HepG2 (cell line): ENCODE data around the gene GJC1. TPM values are rescaled to one million over a fixed set of nuclear protein-coding genes. Genes with fewer than 3 reads are reported as not detected.

Experiments
- FOXO1 ChIP-seq: sonication (generic); formaldehyde crosslinking; IDR thresholded peaks from 2 replicates; pipeline ENCODE4 v1.4.0; 2020; ENCODE audit warnings: missing genetic modification reagents
- MEIS2 ChIP-seq: sonication (generic); formaldehyde crosslinking; IDR thresholded peaks from 2 replicates; pipeline ENCODE4 v1.9.0; 2021; ENCODE audit warnings: mild to moderate bottlenecking, missing genetic modification reagents
- MZF1 ChIP-seq: sonication (generic); formaldehyde crosslinking; IDR thresholded peaks from 2 replicates; pipeline ENCODE4 v1.8.1; 2023; ENCODE audit warnings: mild to moderate bottlenecking, missing genetic modification reagents, borderline replicate concordance
- RAD21 ChIP-seq: fragments of 450-650 bp; formaldehyde crosslinking; IDR thresholded peaks from 2 replicates; pipeline ENCODE4 v1.5.0; 2020; ENCODE audit warnings: mild to moderate bottlenecking
- SUZ12 ChIP-seq: fragments of 150-350 bp; IDR thresholded peaks from 2 replicates; pipeline ENCODE4 v1.6.1; 2014; ENCODE audit warnings: low read depth, low read length
- ZNF263 ChIP-seq: sonication (generic); formaldehyde crosslinking; IDR thresholded peaks from 2 replicates; pipeline ENCODE4 v1.4.0; 2020; ENCODE audit warnings: missing genetic modification reagents
- ZNF510 ChIP-seq: sonication (generic); formaldehyde crosslinking; IDR thresholded peaks from 2 replicates; pipeline ENCODE4 v1.4.0; 2020; ENCODE audit warnings: low read depth, mild to moderate bottlenecking, missing genetic modification reagents
- ZNF556 ChIP-seq: sonication (generic); formaldehyde crosslinking; IDR thresholded peaks from 2 replicates; pipeline ENCODE4 v1.4.0; 2020; ENCODE audit warnings: mild to moderate bottlenecking, missing genetic modification reagents, borderline replicate concordance
- polyA plus RNA-seq, 8 experiments: library from polyadenylated mRNA; depleted of rRNA in 3 of 8; stranded (reverse) in 7 of 8; unstranded in 1 of 8; fragments of >200 nt; fragmentation: Illumina TruSeq in 4 of 8; extraction: Trizol in 4 of 8; gene quantifications; 2 replicates each; pipeline versions ENCODE4 v1.2.1 to v1.2.3, GENCODE V29; 2011 to 2016; ENCODE audit warnings: low read depth in 4 of 8, missing spikeins in 1 of 8, mixed read lengths in 1 of 8; ENCODE audit not compliant: insufficient read depth in 1 of 8
- total RNA-seq, 5 experiments: library from RNA; depleted of rRNA; stranded (reverse); fragments of >200 nt; fragmentation: Illumina TruSeq; extraction: Trizol; gene quantifications; 2 replicates each; pipeline ENCODE4 v1.2.3, GENCODE V29; 2016; ENCODE audit warnings: low read depth in 1 of 5
- TF ChIP-seq, protein P1 (sequence below), 2 experiments: fragments of 450-650 bp in 1 of 2; sonication (generic) in 1 of 2; formaldehyde crosslinking in 1 of 2; IDR thresholded peaks; 2 replicates each; pipeline versions ENCODE4 v1.6.1 to v1.8.0; 2016 to 2022; ENCODE audit warnings: antibody characterized with exemption in 1 of 2, mild to moderate bottlenecking in 1 of 2, missing genetic modification reagents in 1 of 2
- TF ChIP-seq, protein P2 (sequence below): sonication (generic); formaldehyde crosslinking; IDR thresholded peaks from 2 replicates; pipeline ENCODE4 v1.4.0; 2020; ENCODE audit warnings: missing genetic modification reagents
- TF ChIP-seq, protein P3 (sequence below): sonication (generic); formaldehyde crosslinking; IDR thresholded peaks from 2 replicates; pipeline ENCODE4 v1.4.0; 2020; ENCODE audit warnings: missing genetic modification reagents, borderline replicate concordance
- TF ChIP-seq, protein P4 (sequence below): sonication (generic); formaldehyde crosslinking; IDR thresholded peaks from 2 replicates; pipeline ENCODE4 v1.4.0; 2020; ENCODE audit warnings: missing genetic modification reagents, borderline replicate concordance
- TF ChIP-seq, protein P5 (sequence below): sonication (generic); formaldehyde crosslinking; IDR thresholded peaks from 2 replicates; pipeline ENCODE4 v1.8.1; 2023; ENCODE audit warnings: missing genetic modification reagents, mild to moderate bottlenecking, borderline replicate concordance

GJC1 gene
- total and polyA plus RNA-seq, 2 of the 13 experiments (the other 11 are each of a cell fraction or from before 2014, with no cell fraction given) = 1.7 TPM

DNA sequence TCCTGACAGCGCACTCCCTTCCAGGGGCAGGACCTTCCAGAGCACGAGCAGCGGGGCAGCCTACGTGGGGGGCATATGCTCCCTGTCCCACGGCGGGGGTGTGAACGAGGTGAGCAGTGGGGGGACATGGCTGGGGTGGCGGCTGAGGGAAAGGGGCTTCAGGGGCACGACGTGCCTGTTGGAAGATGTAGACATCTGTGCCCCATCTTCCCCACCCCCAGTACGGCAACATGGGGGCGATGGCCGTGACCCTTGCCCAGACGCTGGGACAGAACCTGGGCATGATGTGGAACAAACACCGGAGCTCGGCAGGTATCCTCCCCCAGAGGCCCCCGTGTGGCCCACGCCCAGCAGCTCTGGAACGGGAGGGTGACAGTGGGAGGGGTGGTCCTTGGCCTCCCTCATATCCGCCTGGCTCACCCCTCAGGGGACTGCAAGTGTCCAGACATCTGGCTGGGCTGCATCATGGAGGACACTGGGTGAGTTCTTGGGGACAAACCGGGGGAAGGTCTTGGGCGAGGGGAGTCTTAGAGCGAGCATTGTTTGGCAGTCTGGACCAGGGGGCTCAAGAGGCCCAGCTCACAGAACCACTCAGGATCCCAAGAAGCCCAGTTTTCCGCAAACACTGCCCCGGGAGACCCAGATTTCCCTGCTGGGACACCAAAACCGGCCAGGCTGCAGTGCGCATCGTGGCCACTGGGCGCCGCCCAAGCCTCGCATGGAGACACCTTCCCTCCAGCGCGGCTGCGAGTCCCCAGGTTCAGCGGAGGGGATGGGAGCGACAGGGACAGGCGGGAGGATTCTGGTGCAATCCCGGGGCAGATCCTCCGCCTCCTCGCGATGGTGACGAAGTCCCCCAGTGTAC is 55.6 kb downstream of the GJC1 start (continued):
- TF ChIP-seq, protein P1, sequence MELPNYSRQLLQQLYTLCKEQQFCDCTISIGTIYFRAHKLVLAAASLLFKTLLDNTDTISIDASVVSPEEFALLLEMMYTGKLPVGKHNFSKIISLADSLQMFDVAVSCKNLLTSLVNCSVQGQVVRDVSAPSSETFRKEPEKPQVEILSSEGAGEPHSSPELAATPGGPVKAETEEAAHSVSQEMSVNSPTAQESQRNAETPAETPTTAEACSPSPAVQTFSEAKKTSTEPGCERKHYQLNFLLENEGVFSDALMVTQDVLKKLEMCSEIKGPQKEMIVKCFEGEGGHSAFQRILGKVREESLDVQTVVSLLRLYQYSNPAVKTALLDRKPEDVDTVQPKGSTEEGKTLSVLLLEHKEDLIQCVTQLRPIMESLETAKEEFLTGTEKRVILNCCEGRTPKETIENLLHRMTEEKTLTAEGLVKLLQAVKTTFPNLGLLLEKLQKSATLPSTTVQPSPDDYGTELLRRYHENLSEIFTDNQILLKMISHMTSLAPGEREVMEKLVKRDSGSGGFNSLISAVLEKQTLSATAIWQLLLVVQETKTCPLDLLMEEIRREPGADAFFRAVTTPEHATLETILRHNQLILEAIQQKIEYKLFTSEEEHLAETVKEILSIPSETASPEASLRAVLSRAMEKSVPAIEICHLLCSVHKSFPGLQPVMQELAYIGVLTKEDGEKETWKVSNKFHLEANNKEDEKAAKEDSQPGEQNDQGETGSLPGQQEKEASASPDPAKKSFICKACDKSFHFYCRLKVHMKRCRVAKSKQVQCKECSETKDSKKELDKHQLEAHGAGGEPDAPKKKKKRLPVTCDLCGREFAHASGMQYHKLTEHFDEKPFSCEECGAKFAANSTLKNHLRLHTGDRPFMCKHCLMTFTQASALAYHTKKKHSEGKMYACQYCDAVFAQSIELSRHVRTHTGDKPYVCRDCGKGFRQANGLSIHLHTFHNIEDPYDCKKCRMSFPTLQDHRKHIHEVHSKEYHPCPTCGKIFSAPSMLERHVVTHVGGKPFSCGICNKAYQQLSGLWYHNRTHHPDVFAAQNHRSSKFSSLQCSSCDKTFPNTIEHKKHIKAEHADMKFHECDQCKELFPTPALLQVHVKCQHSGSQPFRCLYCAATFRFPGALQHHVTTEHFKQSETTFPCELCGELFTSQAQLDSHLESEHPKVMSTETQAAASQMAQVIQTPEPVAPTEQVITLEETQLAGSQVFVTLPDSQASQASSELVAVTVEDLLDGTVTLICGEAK (IDR thresholded peaks at IDR 0.05) = no peak
- TF ChIP-seq, protein P1 (CRISPR knock-in tag; IDR thresholded peaks at IDR 0.05) = no peak
- TF ChIP-seq MEIS2 (CRISPR knock-in tag) = 0 out of 2 replicates have a peak, but pooled peaks have one; percentile 32
- 0 out of 2 replicates have a peak, but pooled peaks have one; percentile 46 for TF ChIP-seq ZNF510
- TF ChIP-seq, protein P2, sequence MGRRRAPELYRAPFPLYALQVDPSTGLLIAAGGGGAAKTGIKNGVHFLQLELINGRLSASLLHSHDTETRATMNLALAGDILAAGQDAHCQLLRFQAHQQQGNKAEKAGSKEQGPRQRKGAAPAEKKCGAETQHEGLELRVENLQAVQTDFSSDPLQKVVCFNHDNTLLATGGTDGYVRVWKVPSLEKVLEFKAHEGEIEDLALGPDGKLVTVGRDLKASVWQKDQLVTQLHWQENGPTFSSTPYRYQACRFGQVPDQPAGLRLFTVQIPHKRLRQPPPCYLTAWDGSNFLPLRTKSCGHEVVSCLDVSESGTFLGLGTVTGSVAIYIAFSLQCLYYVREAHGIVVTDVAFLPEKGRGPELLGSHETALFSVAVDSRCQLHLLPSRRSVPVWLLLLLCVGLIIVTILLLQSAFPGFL (CRISPR knock-in tag) = no peak
- TF ChIP-seq, protein P3, sequence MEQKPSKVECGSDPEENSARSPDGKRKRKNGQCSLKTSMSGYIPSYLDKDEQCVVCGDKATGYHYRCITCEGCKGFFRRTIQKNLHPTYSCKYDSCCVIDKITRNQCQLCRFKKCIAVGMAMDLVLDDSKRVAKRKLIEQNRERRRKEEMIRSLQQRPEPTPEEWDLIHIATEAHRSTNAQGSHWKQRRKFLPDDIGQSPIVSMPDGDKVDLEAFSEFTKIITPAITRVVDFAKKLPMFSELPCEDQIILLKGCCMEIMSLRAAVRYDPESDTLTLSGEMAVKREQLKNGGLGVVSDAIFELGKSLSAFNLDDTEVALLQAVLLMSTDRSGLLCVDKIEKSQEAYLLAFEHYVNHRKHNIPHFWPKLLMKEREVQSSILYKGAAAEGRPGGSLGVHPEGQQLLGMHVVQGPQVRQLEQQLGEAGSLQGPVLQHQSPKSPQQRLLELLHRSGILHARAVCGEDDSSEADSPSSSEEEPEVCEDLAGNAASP (CRISPR knock-in tag) = peak; percentile 31; the same call in 1 of the 2 replicates
- TF ChIP-seq ZNF263 = peak; percentile 78
- 0 out of 2 replicates have a peak, but pooled peaks have one; percentile 39 for TF ChIP-seq ZNF556 (CRISPR knock-in tag)
- peak; percentile 39; the same call in 1 of the 2 replicates for TF ChIP-seq FOXO1 (CRISPR knock-in tag)
- TF ChIP-seq, protein P4, sequence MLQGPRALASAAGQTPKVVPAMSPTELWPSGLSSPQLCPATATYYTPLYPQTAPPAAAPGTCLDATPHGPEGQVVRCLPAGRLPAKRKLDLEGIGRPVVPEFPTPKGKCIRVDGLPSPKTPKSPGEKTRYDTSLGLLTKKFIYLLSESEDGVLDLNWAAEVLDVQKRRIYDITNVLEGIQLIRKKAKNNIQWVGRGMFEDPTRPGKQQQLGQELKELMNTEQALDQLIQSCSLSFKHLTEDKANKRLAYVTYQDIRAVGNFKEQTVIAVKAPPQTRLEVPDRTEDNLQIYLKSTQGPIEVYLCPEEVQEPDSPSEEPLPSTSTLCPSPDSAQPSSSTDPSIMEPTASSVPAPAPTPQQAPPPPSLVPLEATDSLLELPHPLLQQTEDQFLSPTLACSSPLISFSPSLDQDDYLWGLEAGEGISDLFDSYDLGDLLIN (CRISPR knock-in tag) = no peak
- TF ChIP-seq MZF1 (CRISPR knock-in tag) = peak; percentile 79; the same call in 1 of the 2 replicates
- TF ChIP-seq RAD21 (CRISPR knock-in tag) = peak; percentile 98
- no peak for TF ChIP-seq SUZ12
- TF ChIP-seq, protein P5, sequence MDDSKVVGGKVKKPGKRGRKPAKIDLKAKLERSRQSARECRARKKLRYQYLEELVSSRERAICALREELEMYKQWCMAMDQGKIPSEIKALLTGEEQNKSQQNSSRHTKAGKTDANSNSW (CRISPR knock-in tag) = 0 out of 2 replicates have a peak, but pooled peaks have one; percentile 36
